Measurements from ENCODE around the gene EPHA8.

Gene EPHA8

GRCh38 chr1:22639286-22639685 lies 76.0 kb downstream of the EPHA8 start:
- Histone ChIP-seq H3K27ac (ENCODE audit: low read depth, low read length) (no peak overlapping the region), H2AK5ac (ENCODE audit: low read length) (no peak overlapping the region), H4K8ac (ENCODE audit: low read depth, low read length) (no peak overlapping the region), H2BK120ac (ENCODE audit: insufficient read depth, low read length, poor library complexity) (no peak overlapping the region), H3K4me3 (ENCODE audit: low read depth, low read length) (no peak overlapping the region), H2BK5ac (ENCODE audit: low read depth, low read length, poor library complexity) (no peak overlapping the region), H2BK12ac (ENCODE audit: low read length) (no peak overlapping the region), H3K14ac (ENCODE audit: low read length) (no peak overlapping the region), H2AFZ (ENCODE audit: insufficient read depth, low read length, poor library complexity) (no peak overlapping the region), H3K27me3 (ENCODE audit: insufficient read depth, low read length) (no peaks in the 10 kb centered on the region), H3K79me1 (ENCODE audit: low read length) (no peaks in the 10 kb centered on the region), H3K36me3 (ENCODE audit: control insufficient read depth in 1 of 2, insufficient read depth in 2 of 2, low read length in 2 of 2) (no peaks in the 10 kb centered on the region), H3K9ac (ENCODE audit: low read length) (no peak overlapping the region), H3K23ac (ENCODE audit: low read length) (no peak overlapping the region), H3K4me2 (ENCODE audit: low read length) (no peak overlapping the region), H3K9me3 (ENCODE audit: insufficient read depth, low read depth, low read length) (peaks cover 9% of the 10 kb centered on the region), H3K79me2 (ENCODE audit: control insufficient read depth, insufficient read depth, low read length, poor library complexity) (no peaks in the 10 kb centered on the region), H3K4me1 (ENCODE audit: control insufficient read depth in 1 of 2, insufficient read depth in 2 of 2, low read length in 2 of 2) (peaks cover 7 to 8% of the 10 kb centered on the region in 2 experiments), H4K12ac (ENCODE audit: low read depth, low read length) (no peak overlapping the region), H3K18ac (ENCODE audit: low read length) (no peak overlapping the region), H3K4ac (ENCODE audit: low read depth, low read length) (no peak overlapping the region), H4K91ac (ENCODE audit: low read depth, low read length) (no peak overlapping the region)
- no CpG with 5 or more reads among the region's 8 CpGs for WGBS (ENCODE audit: extremely low coverage, insufficient coverage, insufficient read length)
- no peak for DNase-seq

DNA sequence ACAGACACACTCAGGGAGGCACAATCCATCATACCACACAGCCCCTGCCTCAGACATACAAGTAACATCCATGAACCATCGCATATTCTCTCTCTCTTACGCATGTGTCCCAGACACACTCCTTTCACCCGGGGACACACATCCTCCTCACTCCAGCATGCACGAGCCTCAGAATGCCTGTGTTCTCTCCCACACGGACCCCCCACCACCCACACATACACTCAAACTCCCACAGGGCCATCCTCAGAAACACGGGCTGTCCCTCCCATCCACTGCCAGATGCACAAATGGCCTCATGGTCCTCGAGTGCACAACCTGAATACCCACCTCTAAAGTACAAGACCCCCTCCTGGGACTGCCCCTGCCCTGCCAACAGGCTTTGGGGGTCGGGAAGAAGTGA lies 78.0 kb downstream of the EPHA8 start:
- Histone ChIP-seq H2BK5ac (ENCODE audit: low read depth, low read length, poor library complexity) (no peak overlapping the region), H2AK5ac (ENCODE audit: low read length) (peak overlapping the region; percentile 38), H3K4ac (ENCODE audit: low read depth, low read length) (no peak overlapping the region), H3K18ac (ENCODE audit: low read length) (no peak overlapping the region), H2BK120ac (ENCODE audit: insufficient read depth, low read length, poor library complexity) (no peak overlapping the region), H3K36me3 (ENCODE audit: control insufficient read depth in 1 of 2, insufficient read depth in 2 of 2, low read length in 2 of 2) (no peaks in the 10 kb centered on the region), H2AFZ (ENCODE audit: insufficient read depth, low read length, poor library complexity) (no peak overlapping the region), H3K27ac (ENCODE audit: low read depth, low read length) (no peak overlapping the region), H3K79me2 (ENCODE audit: control insufficient read depth, insufficient read depth, low read length, poor library complexity) (no peaks in the 10 kb centered on the region), H4K8ac (ENCODE audit: low read depth, low read length) (no peak overlapping the region), H3K23ac (ENCODE audit: low read length) (no peak overlapping the region), H3K27me3 (ENCODE audit: insufficient read depth, low read length) (no peaks in the 10 kb centered on the region), H3K4me2 (ENCODE audit: low read length) (no peak overlapping the region), H3K4me1 (ENCODE audit: control insufficient read depth in 1 of 2, insufficient read depth in 2 of 2, low read length in 2 of 2) (peaks cover 7 to 11% of the 10 kb centered on the region in 2 experiments), H3K9me3 (ENCODE audit: insufficient read depth, low read depth, low read length) (peaks cover 3% of the 10 kb centered on the region), H4K12ac (ENCODE audit: low read depth, low read length) (no peak overlapping the region), H4K91ac (ENCODE audit: low read depth, low read length) (no peak overlapping the region), H2BK12ac (ENCODE audit: low read length) (no peak overlapping the region), H3K14ac (ENCODE audit: low read length) (no peak overlapping the region), H3K4me3 (ENCODE audit: low read depth, low read length) (no peak overlapping the region), H3K9ac (ENCODE audit: low read length) (no peak overlapping the region), H3K79me1 (ENCODE audit: low read length) (no peaks in the 10 kb centered on the region)
- no peak for DNase-seq
- WGBS (ENCODE audit: extremely low coverage, insufficient coverage, insufficient read length): no CpG with 5 or more reads among the region's 8 CpGs

DNA sequence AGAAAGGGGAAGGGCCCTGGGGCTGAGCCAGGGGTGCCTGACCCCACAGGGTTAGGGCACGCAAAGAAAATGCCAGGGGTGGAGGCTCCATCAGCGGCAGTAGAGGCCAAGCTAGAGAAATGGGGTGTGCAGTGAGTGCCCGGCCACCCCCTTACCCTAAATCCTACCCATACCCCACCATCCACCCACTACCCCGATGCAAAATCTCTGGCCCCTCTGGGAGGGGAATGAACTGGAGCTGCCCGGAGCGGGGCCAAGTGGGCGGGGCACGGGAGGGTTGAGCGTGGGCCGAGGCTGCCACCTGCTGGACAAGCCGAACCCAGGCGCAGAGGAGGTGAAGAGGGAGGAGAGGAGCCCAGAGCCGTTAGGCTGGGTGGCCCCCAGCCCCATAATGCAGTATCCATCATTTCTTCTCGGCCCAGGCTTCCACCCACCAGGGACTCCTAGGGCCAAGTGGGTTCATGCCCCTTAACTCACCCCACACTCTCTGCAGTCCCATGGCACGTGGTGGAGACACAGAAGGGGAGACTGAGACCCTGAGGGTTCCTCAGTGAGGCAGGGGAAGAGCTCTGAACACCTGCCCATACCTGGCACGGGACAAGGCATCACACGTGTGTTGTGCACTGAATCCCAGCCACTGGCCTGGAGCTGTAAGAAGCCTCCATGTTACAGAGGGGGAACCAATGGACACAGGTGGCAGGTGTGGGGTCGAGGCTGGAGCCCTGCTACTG lies 78.8 kb downstream of the EPHA8 start:
- H3K9me3 ChIP-seq (ENCODE audit: insufficient read depth, low read depth, low read length): peaks cover 3% of the 10 kb centered on the region
- no peak overlapping the region for H2BK5ac ChIP-seq (ENCODE audit: low read depth, low read length, poor library complexity)
- H3K9ac ChIP-seq (ENCODE audit: low read length): no peak overlapping the region
- DNase-seq: peak; percentile 41 to 78
- H4K12ac ChIP-seq (ENCODE audit: low read depth, low read length): no peak overlapping the region
- WGBS (ENCODE audit: extremely low coverage, insufficient coverage, insufficient read length): no CpG with 5 or more reads among the region's 18 CpGs
- no peak overlapping the region for H3K14ac ChIP-seq (ENCODE audit: low read length)
- H3K36me3 ChIP-seq (ENCODE audit: control insufficient read depth in 1 of 2, insufficient read depth in 2 of 2, low read length in 2 of 2): no peaks in the 10 kb centered on the region
- no peak overlapping the region for H3K4ac ChIP-seq (ENCODE audit: low read depth, low read length)
- H3K79me1 ChIP-seq (ENCODE audit: low read length): no peaks in the 10 kb centered on the region
- no peak overlapping the region for H3K4me2 ChIP-seq (ENCODE audit: low read length)
- H2AK5ac ChIP-seq (ENCODE audit: low read length): no peak overlapping the region
- no peaks in the 10 kb centered on the region for H3K27me3 ChIP-seq (ENCODE audit: insufficient read depth, low read length)
- H3K23ac ChIP-seq (ENCODE audit: low read length): no peak overlapping the region
- no peak overlapping the region for H3K27ac ChIP-seq (ENCODE audit: low read depth, low read length)
- H2AFZ ChIP-seq (ENCODE audit: insufficient read depth, low read length, poor library complexity): no peak overlapping the region
- H4K8ac ChIP-seq (ENCODE audit: low read depth, low read length): no peak overlapping the region
- no peak overlapping the region for H3K4me3 ChIP-seq (ENCODE audit: low read depth, low read length)
- H4K91ac ChIP-seq (ENCODE audit: low read depth, low read length): no peak overlapping the region
- H3K18ac ChIP-seq (ENCODE audit: low read length): no peak overlapping the region
- H2BK120ac ChIP-seq (ENCODE audit: insufficient read depth, low read length, poor library complexity): no peak overlapping the region
- H3K4me1 ChIP-seq (ENCODE audit: control insufficient read depth in 1 of 2, insufficient read depth in 2 of 2, low read length in 2 of 2): peaks cover 7 to 11% of the 10 kb centered on the region in 2 experiments
- no peaks in the 10 kb centered on the region for H3K79me2 ChIP-seq (ENCODE audit: control insufficient read depth, insufficient read depth, low read length, poor library complexity)
- H2BK12ac ChIP-seq (ENCODE audit: low read length): no peak overlapping the region

- Histone ChIP-seq H3K79me2 (ENCODE audit: control insufficient read depth, insufficient read depth, low read length, poor library complexity) (no peaks in the 10 kb centered on the region), H4K8ac (ENCODE audit: low read depth, low read length) (no peak within 1 kb of the TSS), H3K27me3 (ENCODE audit: insufficient read depth, low read length) (no peaks in the 10 kb centered on the region), H3K4me2 (ENCODE audit: low read length) (no peak within 1 kb of the TSS), H4K12ac (ENCODE audit: low read depth, low read length) (no peak within 1 kb of the TSS), H4K91ac (ENCODE audit: low read depth, low read length) (no peak within 1 kb of the TSS), H3K14ac (ENCODE audit: low read length) (no peak within 1 kb of the TSS), H2BK12ac (ENCODE audit: low read length) (no peak within 1 kb of the TSS), H3K18ac (ENCODE audit: low read length) (no peak within 1 kb of the TSS), H3K4me3 (ENCODE audit: low read depth, low read length) (no peak within 1 kb of the TSS), H3K27ac (ENCODE audit: low read depth, low read length) (no peak within 1 kb of the TSS), H2AK5ac (ENCODE audit: low read length) (no peak within 1 kb of the TSS), H3K36me3 (ENCODE audit: control insufficient read depth in 1 of 2, insufficient read depth in 2 of 2, low read length in 2 of 2) (no peaks in the 10 kb centered on the region), H2BK5ac (ENCODE audit: low read depth, low read length, poor library complexity) (no peak within 1 kb of the TSS), H3K79me1 (ENCODE audit: low read length) (no peaks in the 10 kb centered on the region), H3K23ac (ENCODE audit: low read length) (no peak within 1 kb of the TSS), H3K4ac (ENCODE audit: low read depth, low read length) (no peak within 1 kb of the TSS), H2BK120ac (ENCODE audit: insufficient read depth, low read length, poor library complexity) (no peak within 1 kb of the TSS), H3K4me1 (ENCODE audit: control insufficient read depth in 1 of 2, insufficient read depth in 2 of 2, low read length in 2 of 2) (peaks cover 7 to 11% of the 10 kb centered on the region in 2 experiments), H2AFZ (ENCODE audit: insufficient read depth, low read length, poor library complexity) (no peak within 1 kb of the TSS), H3K9ac (ENCODE audit: low read length) (no peak within 1 kb of the TSS), H3K9me3 (ENCODE audit: insufficient read depth, low read depth, low read length) (peaks cover 3% of the 10 kb centered on the region)
- no CpG with 5 or more reads among the region's 8 CpGs for WGBS (ENCODE audit: extremely low coverage, insufficient coverage, insufficient read length)
- DNase-seq: no peak
Measured at GRCh38 chr1:22643381-22643780, 80.1 kb downstream of the EPHA8 start, which contains the start of gene C1QC. TSS of gene C1QC (plus strand) at chr1:22643633. CDS start at chr1:22644024, 391 bp downstream.
